Esophagus squamous epithelium (tissue), 5 donors: Measurements from ENCODE around the gene OVCH2. TPM values are rescaled to one million over a fixed set of nuclear protein-coding genes. Genes with fewer than 3 reads are reported as not detected.

ENCODE experiments used
- DNase-seq: peaks from one replicate; lab custom pipeline; 2025; lab: John Stamatoyannopoulos, UW
- H3K27ac ChIP-seq, 4 donors: fragments of 200-600 bp; sonication (generic); one replicate each; pipeline ENCODE4 v1.5.1; 2016 to 2019; ENCODE audit warnings: mild to moderate bottlenecking in 1 of 4
- H3K27me3 ChIP-seq, 4 donors: fragments of 200-600 bp; sonication (generic); 1 replicate in 3 of 4; 2 replicates in 1 of 4; pipeline versions ENCODE4 v1.5.1 to v1.6.0; 2017 to 2021; ENCODE audit warnings: antibody characterized with exemption in 1 of 4
- H3K36me3 ChIP-seq, 3 donors: fragments of 200-600 bp; sonication (generic); one replicate each; pipeline ENCODE4 v1.5.1; 2016 to 2019
- H3K4me1 ChIP-seq, 3 donors: fragments of 200-600 bp; sonication (generic); one replicate each; pipeline ENCODE4 v1.5.1; 2017 to 2019
- H3K4me3 ChIP-seq, 4 donors: fragments of 200-600 bp; sonication (generic); 1 replicate in 3 of 4; 2 replicates in 1 of 4; pipeline ENCODE4 v1.5.1; 2016 to 2019; ENCODE audit warnings: mild to moderate bottlenecking in 2 of 4, moderate library complexity in 1 of 4
- H3K9me3 ChIP-seq, 3 donors: fragments of 200-600 bp; sonication (generic); one replicate each; pipeline ENCODE4 v1.5.1; 2016 to 2019
- CTCF ChIP-seq, 6 experiments: fragments of 450-650 bp in 4 of 6; fragments of 200-600 bp in 2 of 6; sonication (generic) in 2 of 6; IDR thresholded peaks; one replicate each; pipeline ENCODE4 v1.5.1; 2016 to 2019; ENCODE audit warnings: antibody characterized with exemption in 6 of 6, mild to moderate bottlenecking in 4 of 6, moderate library complexity in 4 of 6
- POLR2A ChIP-seq, 4 donors: fragments of 450-650 bp; IDR thresholded peaks; one replicate each; pipeline ENCODE4 v1.6.1; 2017; ENCODE audit warnings: antibody characterized with exemption in 4 of 4, mild to moderate bottlenecking in 4 of 4, moderate library complexity in 3 of 4
- WGBS, 2 donors: methylation state at CpG; one replicate each; pipeline ENCODE4 v1.1.5; 2018; 5-methylcytosine and 5-hydroxymethylcytosine counted together
- intact Hi-C: fragments of 100-400 bp; cut with DNase I; formaldehyde crosslinking; loops from one replicate; pipeline ENCODE4 v1.15.0; 2022
- total RNA-seq, 4 donors: library from RNA; depleted of rRNA; stranded (reverse); fragments of >200 nt; gene quantifications; one replicate each; pipeline ENCODE4 v1.1.0, GENCODE V29; 2016
- donor health status: DM: yes; HTN: yes; CAD: no.

Gene OVCH2
- total RNA-seq, 4 donors from 2014 or later = 0.21 to 2.1 TPM; not detected in 2

GRCh38 chr11:7689239-7689638 is 17.0 kb downstream of the OVCH2 start:
- Histone ChIP-seq H3K4me3 (no peak overlapping the region), H3K36me3 (no peaks in the 10 kb centered on the region), H3K4me1 (no peaks in the 10 kb centered on the region), H3K9me3 (no peaks in the 10 kb centered on the region), H3K27me3 (peaks cover 0 to 21% (median 0%) of the 10 kb centered on the region in 4 donors), H3K27ac (no peak overlapping the region)
- no peak for DNase-seq
- no peak for TF ChIP-seq POLR2A (IDR thresholded peaks at IDR 0.05)
- no peak for TF ChIP-seq CTCF (IDR thresholded peaks at IDR 0.05)
- 56 to 69% methylated on average over 4 of the region's 4 CpGs for whole genome bisulfite sequencing, 2 donors
- intact Hi-C loops = no loop called here

DNA sequence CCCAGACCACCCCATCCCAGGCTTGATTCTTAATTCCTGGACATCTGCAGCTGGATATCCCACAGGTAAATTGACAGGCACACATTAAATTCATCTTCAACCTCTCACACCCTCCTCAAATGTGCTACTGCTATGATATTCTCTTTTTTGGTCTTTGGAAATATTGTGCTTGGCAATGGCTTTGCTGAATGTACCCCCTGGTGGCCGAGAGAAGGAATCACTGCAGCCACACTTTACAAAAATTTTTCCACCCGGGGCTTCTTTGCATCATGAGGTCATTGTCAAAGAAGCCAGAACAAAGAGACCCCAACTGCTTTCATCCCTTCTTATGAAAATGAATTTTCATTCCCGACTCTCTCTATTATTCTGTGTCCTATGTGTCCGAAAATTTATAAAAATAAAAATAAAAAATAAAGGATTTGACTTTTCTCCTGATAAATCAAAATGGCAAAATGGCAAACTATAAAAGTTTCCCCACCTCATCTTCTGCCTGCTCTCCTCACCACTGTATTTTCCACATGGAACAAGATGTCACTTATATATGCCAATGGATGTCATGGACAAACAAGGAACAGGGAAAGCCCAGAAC is 17.9 kb downstream of the OVCH2 start:
- TF ChIP-seq CTCF (IDR thresholded peaks at IDR 0.05) = peak; percentile 64 to 79 (median 74)
- no peak for TF ChIP-seq POLR2A (IDR thresholded peaks at IDR 0.05)
- no peak overlapping the region for H3K4me3 ChIP-seq
- no peaks in the 10 kb centered on the region for H3K9me3 ChIP-seq
- peaks cover 0 to 12% (median 0%) of the 10 kb centered on the region in 4 donors for H3K27me3 ChIP-seq
- WGBS, 2 donors = 8 to 9% methylated on average over 4 of the region's 4 CpGs
- intact Hi-C loops = no loop called here
- no peak overlapping the region for H3K27ac ChIP-seq
- H3K36me3 ChIP-seq = no peaks in the 10 kb centered on the region
- DNase-seq = no peak
- no peaks in the 10 kb centered on the region for H3K4me1 ChIP-seq

DNA sequence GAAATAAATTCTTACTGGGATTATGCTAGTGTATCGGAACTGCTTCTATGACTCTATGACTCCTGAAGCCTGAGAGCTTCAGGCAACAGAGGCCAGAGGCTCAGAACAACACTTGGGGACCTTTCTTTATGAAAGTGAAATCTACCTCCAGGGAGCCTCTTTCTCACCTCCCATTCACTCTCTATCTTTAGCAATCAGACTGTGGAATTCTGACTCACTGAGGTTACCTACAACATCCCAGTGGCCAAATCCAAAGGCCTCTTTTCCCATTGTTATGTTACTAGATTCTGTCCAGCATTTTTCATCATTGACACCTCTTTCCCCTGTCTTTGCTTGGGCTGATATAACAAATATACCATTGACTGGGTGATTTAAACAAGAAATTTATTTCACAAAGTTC is 18.9 kb downstream of the OVCH2 start:
- Histone ChIP-seq H3K9me3 (no peaks in the 10 kb centered on the region), H3K36me3 (no peaks in the 10 kb centered on the region), H3K27me3 (peaks cover 0 to 5% (median 0%) of the 10 kb centered on the region in 4 donors), H3K27ac (no peak overlapping the region), H3K4me1 (no peaks in the 10 kb centered on the region), H3K4me3 (no peak overlapping the region)
- TF ChIP-seq POLR2A (IDR thresholded peaks at IDR 0.05) (no peak), CTCF (IDR thresholded peaks at IDR 0.05) (no peak)
- intact Hi-C loops = no loop called here
- DNase-seq = no peak
- WGBS, 2 donors = 89 to 95% methylated on average over 1 of the region's 1 CpG

DNA sequence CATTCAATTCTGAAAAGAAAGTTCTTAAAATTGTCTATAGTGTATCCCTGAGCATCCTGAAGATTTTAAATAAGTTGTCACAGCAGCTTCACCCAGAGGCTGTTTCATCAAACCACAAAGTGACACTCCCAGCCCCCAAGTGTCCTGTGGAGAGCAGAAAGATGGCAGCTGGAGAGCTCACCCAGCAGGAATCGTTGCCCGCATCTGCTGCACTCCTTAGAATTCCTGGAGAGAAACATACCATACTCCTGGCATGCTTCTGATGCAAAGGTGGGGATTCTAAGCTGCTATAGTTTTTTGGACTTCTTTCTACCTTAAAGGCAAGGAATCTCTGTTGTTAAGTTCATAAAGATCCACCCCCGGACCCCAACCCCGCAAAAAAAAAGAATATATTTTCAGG is 19.5 kb downstream of the OVCH2 start:
- Histone ChIP-seq H3K27me3 (no peaks in the 10 kb centered on the region), H3K9me3 (no peaks in the 10 kb centered on the region), H3K27ac (no peak overlapping the region), H3K36me3 (no peaks in the 10 kb centered on the region), H3K4me1 (no peaks in the 10 kb centered on the region), H3K4me3 (no peak overlapping the region)
- 82 to 86% methylated on average over 4 of the region's 4 CpGs for WGBS, 2 donors
- TF ChIP-seq POLR2A (IDR thresholded peaks at IDR 0.05) (no peak), CTCF (IDR thresholded peaks at IDR 0.05) (no peak)
- intact Hi-C loops = no loop called here
- no peak for DNase-seq

DNA sequence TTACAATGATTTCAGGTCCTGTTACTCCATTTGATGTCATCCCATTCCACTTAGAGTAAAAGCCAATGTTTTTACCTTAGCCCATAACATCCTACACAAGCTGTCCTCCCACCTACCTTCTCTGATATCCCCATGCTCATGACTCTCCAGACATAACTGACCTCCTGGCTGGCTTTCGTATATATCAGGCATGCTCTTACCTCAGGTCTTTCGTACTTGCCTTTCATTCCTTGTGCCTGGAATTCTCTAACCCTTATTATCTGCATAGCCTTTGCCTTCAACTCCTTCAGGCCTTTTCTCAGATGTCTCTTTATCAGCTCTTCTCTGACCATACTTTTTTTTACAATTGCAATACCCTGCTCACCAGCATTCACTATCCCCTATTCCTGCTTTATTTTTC is 22.7 kb downstream of the OVCH2 start:
- WGBS, 2 donors = 96% methylated on average over 2 of the region's 2 CpGs
- DNase-seq = no peak
- Histone ChIP-seq H3K4me3 (no peak overlapping the region), H3K27me3 (no peaks in the 10 kb centered on the region), H3K36me3 (no peaks in the 10 kb centered on the region), H3K9me3 (no peaks in the 10 kb centered on the region), H3K4me1 (no peaks in the 10 kb centered on the region), H3K27ac (no peak overlapping the region)
- no peak for TF ChIP-seq CTCF (IDR thresholded peaks at IDR 0.05)
- no peak for TF ChIP-seq POLR2A (IDR thresholded peaks at IDR 0.05)
- intact Hi-C loops = no loop called here
